GM19023 (cell line): ENCODE measurements around the gene MIAT.

Experiments
- ATAC-seq: cut with Tn5 transposase; IDR thresholded peaks from one replicate; pipeline ENCODE4 v1.9.1; 2021; ENCODE audit warnings: mild to moderate bottlenecking, moderate library complexity; ENCODE audit not compliant: unreplicated experiment

MIAT gene

GRCh38 chr22:26631282-26631681, 26.1 kb upstream of the MIAT start:
- ATAC-seq, result no peak

- ATAC-seq, result no peak
Observed at GRCh38 chr22:26632422-26633155, 24.8 kb upstream of the MIAT start.

- no peak for ATAC-seq
Observed at GRCh38 chr22:26634189-26634588, 23.2 kb upstream of the MIAT start.

GRCh38 chr22:26635117-26635516, 22.3 kb upstream of the MIAT start:
- no peak for ATAC-seq

- no peak for ATAC-seq
Observed at GRCh38 chr22:26636296-26636695, 21.1 kb upstream of the MIAT start.

- no peak for ATAC-seq
Observed at GRCh38 chr22:26642465-26643417, 14.6 kb upstream of the MIAT start.

GRCh38 chr22:26643418-26644100, 13.8 kb upstream of the MIAT start:
- ATAC-seq, result no peak

GRCh38 chr22:26646158-26646557, 11.2 kb upstream of the MIAT start:
- ATAC-seq, result no peak

GRCh38 chr22:26648011-26648497, 9.3 kb upstream of the MIAT start:
- no peak for ATAC-seq

GRCh38 chr22:26648528-26649388, 8.6 kb upstream of the MIAT start:
- no peak for ATAC-seq

GRCh38 chr22:26650722-26651421, 6.5 kb upstream of the MIAT start:
- no peak for ATAC-seq

GRCh38 chr22:26651815-26652214, 5.6 kb upstream of the MIAT start:
- ATAC-seq, result no peak

GRCh38 chr22:26658161-26658560, 773 bp downstream of the MIAT start:
- ATAC-seq, result no peak

GRCh38 chr22:26658671-26659478, 1.5 kb downstream of the MIAT start:
- peak; percentile 70 for ATAC-seq

- ATAC-seq, result no peak
Observed at GRCh38 chr22:26660356-26660755, 3.0 kb downstream of the MIAT start.

GRCh38 chr22:26660961-26661578, 3.7 kb downstream of the MIAT start:
- no peak for ATAC-seq

GRCh38 chr22:26662160-26662559, 4.8 kb downstream of the MIAT start:
- no peak for ATAC-seq

- no peak for ATAC-seq
Observed at GRCh38 chr22:26663374-26663923, 6.1 kb downstream of the MIAT start.
